Left ventricle myocardium superior (tissue), 1 donor: ENCODE data around the gene NCMAP. TPM values are rescaled to one million over a fixed set of nuclear protein-coding genes. Genes with fewer than 3 reads are reported as not detected.

ENCODE experiments used
- ATAC-seq: fragments of 200-7000 bp; cut with Tn5 transposase; one replicate; pipeline ENCODE4 v1.9.1; 2020; ENCODE audit warnings: mild to moderate bottlenecking, moderate library complexity
- DNase-seq: peaks from one replicate; pipeline ENCODE4 v3.0.0-alpha.2; 2020
- intact Hi-C: fragments of 100-400 bp; cut with micrococcal nuclease; formaldehyde crosslinking; loops from one replicate; pipeline ENCODE4 v1.11.0; 2022
- total RNA-seq: library from RNA; stranded (reverse); fragmentation: NEBNext Ultra II Directional; extraction: Animal tissue kit (Norgen Biotek cat#: 25700); gene quantifications from one replicate; pipeline ENCODE4 v1.2.1, GENCODE V29; 2021
- donor health status: DM: no; HTN: yes; CAD: no; lungs with severe emphysema.

Gene NCMAP
- total RNA-seq, 1 donor from 2014 or later, result 0.27 TPM

DNA sequence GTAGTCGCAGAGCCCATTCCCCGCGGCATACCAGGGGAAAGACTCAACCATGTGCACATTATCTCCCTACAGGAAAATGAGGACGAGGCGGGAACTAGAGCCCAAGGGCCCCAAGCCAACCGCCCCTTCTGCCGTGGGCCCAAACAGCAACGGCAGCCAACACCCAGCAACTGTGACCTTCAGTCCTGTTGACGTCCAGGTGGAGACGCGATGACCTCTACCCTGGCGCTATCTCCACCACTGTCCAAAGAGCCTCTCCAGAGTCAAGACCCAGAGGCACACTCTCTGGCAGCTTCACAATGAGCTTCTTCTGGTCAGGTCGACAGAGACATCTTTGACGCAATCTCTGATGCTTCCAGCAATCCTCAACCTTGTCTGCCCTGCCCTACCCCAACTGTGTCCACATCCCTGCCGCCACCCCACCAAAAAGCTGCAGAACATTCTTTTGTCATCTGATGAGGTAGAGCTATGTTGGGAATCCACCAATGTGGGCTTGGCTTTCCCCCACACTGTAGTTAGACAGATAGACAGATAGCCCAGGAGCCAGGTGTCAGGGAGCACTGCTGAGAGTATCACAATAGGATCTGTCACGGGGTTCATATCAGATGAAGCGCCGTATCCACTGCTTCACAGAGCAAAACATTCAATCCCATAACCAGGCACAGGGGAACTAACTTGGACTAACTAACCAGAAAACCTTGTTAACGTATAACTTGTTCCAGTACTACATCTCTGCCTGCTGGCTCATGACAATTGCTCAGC is 49.8 kb downstream of the NCMAP start:
- ATAC-seq, result no peak
- intact Hi-C loops, result no loop called here

DNA sequence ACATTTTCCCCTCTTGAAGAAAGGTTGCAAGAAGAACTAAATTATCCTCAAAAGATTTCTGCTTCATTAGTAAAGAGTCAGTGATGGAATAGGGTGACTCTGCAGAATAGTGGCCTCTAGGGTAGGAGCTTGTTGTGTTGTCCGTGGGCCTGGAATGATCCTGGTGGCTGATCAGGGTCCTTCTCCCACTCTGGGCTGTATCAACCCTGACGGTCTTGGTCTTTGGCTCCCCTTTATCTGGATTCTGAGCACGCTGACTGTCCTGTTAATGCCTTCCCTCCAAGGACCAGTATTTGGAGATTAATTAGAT is 50.4 kb downstream of the NCMAP start:
- no peak for DNase-seq

More for the DNA sequence above, 49.8 kb downstream of the NCMAP start:
- DNase-seq, result no peak

DNA sequence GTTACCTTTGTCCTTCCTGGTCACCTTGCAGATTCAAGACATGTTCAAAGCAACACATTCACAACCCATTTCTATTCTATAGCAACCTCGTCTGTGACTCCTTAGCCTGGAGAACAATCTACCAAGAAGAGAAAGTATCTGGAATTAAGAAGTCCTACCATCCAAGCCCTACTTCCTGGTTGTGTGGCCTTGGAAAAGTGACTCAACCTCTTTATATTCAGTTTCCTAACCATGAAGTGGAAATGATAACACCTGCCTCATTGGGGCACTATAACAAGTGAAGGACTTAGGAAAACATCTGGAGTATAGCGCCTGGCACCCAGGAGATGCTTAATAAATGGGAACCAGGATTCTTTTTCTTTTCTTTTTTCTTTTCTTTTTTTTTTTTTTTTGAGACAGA is 50.7 kb downstream of the NCMAP start:
- intact Hi-C loops, result no loop called here
- no peak for ATAC-seq
- no peak for DNase-seq

More for the DNA sequence above, 50.4 kb downstream of the NCMAP start:
- ATAC-seq, result no peak
- intact Hi-C loops, result no loop called here

DNA sequence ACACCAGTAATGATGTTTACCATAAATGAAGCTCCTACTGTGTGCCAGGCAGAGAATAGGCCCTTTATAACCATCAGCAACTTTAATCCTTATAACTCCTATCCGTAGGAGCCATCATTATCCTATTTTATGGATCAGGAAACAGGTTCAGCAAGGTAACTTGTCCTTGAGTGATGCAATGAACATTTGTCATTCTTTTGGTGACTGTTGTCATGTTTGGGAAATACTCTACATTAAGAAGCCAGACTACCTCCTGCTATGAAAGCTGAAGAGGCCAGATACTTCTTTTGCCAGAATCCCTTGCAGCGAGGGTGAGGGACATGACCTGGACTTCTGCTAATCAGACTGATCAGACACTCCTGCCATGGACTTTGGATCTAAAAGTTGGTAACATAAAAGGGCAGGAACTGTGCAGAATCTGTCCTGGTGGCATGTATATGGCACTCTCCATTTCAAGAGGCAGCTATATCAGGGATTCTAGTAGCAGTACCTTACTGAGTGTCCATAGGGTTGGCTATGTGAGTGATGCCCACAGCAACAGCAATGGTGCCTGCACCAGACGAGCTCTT is 54.1 kb downstream of the NCMAP start:
- intact Hi-C loops, result no loop called here
- DNase-seq (no peak), ATAC-seq (no peak)

DNA sequence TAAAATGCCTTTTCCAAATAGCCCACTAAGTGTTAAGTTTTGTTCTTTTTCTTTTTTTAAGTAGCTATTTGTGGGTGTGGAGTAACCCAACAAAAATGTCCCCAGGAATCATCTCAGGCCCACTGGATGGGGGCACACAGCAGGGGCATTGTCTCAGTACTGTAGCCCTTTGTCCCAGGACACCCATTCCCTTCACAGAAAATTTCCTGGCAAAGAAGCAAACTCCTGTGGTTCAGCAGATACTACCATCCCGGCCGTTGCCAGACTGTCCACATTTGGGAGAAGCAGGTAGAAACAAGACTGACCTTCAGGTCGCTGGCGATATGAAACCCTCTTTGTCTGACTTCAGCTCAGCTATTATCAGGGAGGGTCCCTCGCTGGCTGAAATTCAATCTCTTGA is 63.5 kb downstream of the NCMAP start:
- ATAC-seq, result no peak
- no peak for DNase-seq
- intact Hi-C loops, result no loop called here

DNA sequence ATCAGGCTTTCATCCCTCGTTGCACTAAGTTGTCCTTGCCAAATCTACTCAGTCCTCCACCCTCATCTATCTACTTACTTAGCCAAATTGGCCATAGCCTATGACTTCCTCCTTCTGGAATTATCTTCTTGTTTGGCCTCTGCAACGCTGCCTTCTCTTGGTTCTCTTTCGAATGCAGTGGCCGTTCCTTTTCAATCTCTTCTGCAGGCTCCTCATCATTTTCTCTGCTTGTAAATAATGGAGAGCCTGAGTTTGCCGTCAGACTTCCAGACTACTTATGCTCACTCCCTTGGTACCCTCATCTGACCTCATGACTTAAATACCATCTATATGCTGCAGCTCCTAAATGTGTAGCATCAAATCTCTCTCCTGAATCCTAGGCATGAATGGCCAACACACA is 64.8 kb downstream of the NCMAP start:
- no peak for ATAC-seq
- intact Hi-C loops, result no loop called here
- no peak for DNase-seq

DNA sequence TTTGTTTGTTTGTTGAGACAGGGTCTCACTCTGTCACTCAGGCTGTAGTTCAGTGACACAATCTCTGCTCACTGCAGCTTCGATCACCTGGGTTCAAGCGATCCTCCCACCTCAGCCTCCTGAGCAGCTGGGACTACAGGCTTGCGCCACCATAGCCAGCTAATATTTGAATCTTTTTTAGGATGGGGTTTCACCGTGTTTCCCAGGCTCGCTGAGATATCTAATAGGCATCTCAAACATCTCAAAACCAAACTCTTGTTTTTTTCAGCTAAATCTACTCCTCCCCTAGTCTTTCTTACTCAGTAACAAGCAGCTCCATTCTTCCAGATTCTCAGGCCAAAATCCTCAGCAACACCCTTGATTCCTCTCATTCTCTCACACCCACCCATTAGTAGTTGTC is 65.2 kb downstream of the NCMAP start:
- no peak for ATAC-seq
- intact Hi-C loops, result no loop called here
- no peak for DNase-seq

DNA sequence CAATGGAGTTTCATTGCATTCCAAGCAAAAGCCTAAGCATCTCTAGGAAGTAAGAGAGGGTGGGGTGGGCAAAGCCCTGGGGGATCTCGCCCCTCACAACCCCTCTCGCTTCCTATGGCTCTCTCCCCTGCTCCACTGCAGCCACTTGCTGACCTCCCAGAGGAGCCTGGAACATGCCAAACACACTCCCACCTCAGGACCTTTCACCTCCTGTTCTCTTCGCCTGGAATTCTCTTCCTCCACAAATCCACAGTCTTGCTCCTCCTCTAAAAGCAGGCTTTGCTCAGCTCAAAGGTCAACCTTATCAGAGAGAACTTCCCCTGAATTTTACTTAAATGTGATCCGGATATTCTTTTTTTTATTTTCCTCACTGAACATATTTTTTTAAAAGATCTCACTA is 66.3 kb downstream of the NCMAP start:
- DNase-seq (no peak), ATAC-seq (no peak)
- intact Hi-C loops, result no loop called here

DNA sequence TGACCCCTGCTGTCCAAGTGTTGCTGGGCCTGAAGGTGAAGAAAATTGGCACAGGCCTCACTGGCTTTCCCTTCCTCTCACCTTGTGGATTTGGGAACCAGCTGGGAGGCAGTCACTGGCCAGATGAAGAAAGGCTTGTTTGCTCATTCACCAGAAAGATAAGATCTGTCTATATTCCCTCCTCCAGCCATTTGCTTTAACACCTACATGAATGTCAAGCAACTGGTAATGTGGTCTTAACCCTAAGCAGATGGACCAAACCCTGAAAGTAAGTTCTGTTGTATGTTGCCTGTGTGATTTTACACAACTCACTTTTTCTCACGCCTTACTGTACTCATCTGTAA is 76.9 kb downstream of the NCMAP start:
- ATAC-seq (no peak), DNase-seq (no peak)
- intact Hi-C loops, result no loop called here

DNA sequence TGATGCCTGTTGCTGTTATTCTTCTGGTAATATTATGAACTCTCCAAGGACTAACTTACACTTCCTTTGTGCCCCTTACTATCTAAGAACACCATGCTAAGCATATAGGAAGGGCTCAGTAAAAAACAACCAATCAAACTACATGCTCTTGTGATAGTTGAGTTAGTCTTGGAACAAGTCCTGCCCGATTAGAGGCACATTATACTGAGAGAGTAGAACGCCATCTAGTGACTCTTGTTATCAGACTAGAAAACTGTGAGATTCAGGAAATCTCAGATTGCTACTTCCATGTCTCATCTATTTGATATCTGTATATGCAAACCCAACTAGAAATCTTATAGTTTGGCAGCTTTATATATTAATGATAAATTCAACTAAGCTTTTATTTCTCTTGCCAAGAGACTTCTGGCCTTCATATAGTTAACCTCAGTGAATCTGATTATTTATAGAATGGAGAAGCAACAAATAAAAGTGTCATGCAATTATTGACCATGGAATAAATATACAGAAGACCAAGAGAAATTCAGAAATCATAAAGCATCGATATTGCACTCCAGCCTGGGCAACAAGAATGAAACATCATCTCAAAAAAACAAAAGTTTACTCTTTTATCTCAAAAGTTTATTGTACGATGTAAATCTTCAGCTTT is 79.4 kb downstream of the NCMAP start:
- intact Hi-C loops, result loop anchor here (2.0 kb wide), 1 partner anchor 93 kb away; no protein-coding TSS in a partner anchor
- DNase-seq (no peak), ATAC-seq (peak; percentile 77)

DNA sequence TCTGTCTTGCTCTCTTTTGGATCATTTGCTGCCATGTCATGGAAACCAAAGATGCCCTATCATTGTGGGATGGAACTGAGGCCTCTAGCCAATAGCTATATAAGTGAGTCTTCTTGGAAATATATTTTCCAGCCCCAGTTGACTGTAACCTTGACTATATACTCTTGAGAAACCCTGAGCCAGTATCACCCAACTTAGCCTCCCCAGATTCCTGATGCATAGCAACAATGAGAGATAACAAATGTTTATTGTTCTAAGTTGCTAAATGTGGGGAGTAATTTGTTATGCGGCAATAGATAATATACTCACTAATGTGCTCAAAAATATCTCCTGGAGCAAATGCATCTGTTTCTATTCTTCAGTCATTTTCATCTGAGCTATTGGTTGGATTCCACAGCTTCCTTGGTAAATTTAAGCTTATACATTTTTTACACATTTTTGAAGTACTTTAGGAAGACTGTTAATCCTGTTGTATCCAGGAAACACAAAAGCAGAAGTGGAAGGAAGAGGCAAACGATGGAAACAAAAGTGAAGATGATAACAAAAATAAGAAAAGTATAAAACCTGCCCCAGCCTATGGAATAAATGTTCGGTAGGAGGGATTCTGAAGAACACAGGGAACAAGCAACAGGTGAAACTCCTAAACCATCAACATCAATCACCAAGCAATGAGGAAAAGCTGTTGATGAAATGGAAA is 80.9 kb downstream of the NCMAP start:
- no peak for ATAC-seq
- DNase-seq, result no peak
- intact Hi-C loops, result no loop called here

DNA sequence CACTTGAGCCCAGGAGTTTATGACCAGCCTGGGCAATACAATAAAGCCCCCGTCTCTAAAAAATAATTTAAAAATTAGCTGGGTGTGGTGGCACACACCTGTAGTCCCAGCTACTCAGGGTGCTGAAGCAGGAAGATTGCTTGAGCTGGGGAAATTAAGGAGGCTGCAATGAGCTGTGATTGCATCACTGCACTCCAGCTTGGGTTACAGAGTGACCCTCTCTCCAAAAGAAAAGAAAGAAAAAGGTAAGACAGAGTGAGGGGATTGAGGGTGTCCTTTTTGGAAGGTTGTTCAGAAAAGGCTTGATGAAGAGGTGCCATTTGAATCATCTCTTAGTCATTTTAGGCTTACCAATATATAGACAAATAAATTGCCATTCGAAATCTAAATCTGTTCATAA is 83.2 kb downstream of the NCMAP start:
- DNase-seq (no peak), ATAC-seq (no peak)
- intact Hi-C loops, result no loop called here

DNA sequence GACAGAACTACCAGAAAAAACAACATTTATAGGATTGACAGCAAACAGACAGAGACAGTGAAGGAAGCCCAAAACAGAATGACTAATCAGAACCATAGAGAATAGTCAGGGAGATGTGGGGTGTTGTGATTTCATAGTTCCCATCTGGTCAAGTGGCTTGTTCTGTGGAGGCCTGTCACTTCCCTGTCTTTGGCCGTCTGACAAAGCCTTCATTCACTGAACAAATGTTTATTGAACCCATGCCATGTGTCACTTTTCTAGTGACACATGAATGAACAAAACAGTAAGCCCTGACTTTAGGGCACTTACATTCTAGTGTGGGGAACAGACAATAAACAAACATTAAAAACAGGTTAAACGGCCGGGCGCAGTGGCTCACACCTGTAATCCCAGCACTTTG is 84.0 kb downstream of the NCMAP start:
- intact Hi-C loops, result no loop called here
- ATAC-seq, result no peak
- DNase-seq, result no peak

DNA sequence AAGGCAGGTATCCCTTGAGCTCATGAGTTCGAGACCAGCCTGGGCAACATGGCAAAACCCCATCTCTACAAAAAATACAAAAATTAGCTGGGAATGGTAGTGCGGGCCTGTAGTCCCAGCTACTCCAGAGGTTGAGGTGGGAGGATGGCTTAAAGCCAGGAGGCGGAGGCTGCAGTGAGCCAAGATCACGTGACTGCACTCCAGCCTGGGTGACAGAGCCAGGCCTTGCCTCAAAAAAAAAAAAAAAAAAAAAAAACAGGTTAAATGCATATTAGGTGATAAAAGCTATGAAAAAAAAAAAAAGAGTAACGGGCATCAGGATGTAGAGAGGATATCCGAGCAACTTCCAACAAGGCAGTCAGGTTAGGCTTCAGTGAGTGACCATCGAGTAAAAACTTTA is 84.4 kb downstream of the NCMAP start:
- DNase-seq (peak; percentile 51), ATAC-seq (no peak)
- intact Hi-C loops, result no loop called here

DNA sequence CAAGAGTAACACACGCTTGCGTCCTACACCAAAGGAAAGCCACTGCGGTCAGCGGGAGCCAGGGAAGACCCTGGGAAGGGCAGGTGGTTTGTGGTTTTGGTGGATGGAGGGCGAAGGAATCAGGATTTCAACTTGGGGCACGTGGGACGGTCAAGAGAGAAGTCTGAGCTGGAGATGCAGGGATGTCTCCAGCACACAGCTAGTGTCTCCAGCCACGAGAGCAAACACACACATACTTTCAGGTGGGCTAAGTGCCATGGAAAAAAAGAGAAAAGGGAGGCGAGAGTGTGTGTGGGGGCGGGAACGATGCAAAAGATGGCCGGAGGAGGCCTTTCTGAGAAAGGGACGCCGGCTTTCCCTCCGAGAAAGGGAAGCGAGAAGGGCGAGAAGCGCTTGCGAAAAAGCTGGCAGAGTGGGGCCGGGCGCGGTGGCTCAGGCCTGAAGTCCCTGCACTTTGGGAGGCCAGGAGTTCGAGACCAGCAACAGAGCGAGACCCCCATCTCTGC is 85.8 kb downstream of the NCMAP start:
- intact Hi-C loops, result no loop called here
- no peak for ATAC-seq
- DNase-seq, result peak; percentile 49

DNA sequence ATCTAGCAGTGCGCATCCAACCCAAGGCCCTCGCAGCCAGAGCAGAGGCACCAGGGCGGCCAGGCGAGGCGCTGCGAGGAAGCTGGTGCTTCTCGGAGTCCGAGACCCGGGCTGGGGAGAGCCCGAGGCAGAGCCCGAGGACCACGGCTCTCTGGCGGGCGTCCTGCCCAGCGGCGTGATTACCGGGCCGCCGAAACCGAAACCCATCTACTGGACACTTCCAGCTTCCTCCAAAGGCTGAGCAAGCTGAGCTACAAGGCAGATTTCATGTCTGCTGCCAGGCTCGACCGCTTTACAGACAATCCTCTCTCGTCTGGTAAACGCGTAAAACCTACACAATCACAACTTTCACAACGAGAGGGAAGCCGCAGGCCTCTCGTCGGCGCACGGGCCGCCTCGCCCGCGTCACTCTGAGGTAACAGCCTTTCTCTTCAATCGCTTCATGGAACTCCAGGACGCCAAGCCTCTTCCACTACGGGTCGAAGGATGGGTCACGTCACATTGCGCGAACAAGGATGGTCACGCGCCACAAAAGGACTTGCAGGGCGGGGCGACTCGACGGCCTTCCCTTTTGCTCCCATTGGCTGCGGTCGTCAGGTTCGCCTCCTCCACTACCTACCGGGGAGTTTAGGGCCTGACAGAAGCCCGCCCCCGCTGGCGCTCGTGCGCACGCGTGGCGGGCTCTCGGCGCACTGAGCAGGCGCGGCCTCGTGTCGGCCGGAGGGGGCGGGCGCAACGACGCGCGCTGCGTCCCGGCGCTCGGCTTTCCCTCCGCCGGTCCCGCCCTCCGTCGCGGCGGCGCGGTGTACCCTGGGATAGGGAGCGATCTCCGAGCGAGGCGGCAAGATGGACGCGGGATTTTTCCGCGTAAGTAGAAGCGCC is 86.8 kb downstream of the NCMAP start, which contains the start of gene SRRM1:
Gene SRRM1 (plus strand): TSS at position 822 of the 882 bp plus-strand sequence. CDS start 25 bp downstream, at position 847.
- peak; percentile 99 for DNase-seq
- intact Hi-C loops, result no loop called here
- peak; percentile 96 for ATAC-seq

DNA sequence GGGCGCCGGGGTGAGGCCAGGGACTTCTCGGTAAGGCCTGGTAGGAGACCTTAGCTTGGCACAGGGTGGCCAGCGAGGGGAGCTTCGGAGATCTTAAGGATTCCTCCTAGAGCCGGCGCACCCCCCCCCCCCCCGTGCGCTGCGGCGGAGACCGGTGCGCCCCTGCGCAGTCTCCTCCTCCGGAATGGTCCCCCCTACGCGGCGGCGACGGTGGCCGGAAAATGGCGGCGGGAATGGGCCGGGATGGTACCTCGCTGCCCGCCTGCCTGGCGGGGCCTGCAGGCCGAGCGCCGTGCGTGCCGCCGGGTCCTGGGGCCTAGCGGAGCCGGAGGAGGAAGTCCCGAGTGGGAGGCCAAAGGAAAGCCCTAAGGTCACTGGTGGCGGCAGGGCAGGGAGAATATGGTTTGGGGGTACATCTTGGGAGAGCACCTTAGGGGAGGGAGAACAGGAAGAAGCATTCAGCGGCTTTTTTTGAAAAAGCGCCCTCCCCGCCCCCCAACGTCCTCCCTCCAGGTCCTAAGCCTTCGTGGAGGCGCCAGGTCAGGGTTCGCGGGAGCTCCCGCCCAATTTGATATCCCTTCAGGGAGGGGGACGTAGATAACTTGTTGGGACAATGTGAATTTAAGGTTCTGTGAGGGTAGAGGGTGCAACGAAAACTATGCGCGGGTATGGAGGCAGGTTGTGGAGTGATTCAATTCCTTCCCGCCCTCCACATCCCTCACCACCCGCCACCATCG is 87.6 kb downstream of the NCMAP start:
- peak; percentile 34 for ATAC-seq
- intact Hi-C loops, result no loop called here

DNA sequence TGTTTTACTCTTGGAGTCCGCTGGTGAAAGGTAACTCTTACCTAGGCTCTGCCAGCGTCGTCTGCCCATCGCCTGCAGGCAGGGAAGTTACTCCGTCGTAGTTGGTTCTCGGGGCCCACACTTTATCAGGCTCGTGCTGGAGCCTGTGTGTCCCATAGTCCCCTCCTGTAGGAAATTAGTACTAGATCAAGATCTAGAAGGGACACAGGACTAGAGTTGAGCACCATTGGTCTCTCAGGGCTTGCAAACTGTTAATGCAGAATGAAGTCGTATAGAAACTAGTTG is 88.2 kb downstream of the NCMAP start:
- intact Hi-C loops, result no loop called here
- no peak for ATAC-seq
- no peak for DNase-seq

More for the DNA sequence above, 87.6 kb downstream of the NCMAP start:
- no peak for DNase-seq

DNA sequence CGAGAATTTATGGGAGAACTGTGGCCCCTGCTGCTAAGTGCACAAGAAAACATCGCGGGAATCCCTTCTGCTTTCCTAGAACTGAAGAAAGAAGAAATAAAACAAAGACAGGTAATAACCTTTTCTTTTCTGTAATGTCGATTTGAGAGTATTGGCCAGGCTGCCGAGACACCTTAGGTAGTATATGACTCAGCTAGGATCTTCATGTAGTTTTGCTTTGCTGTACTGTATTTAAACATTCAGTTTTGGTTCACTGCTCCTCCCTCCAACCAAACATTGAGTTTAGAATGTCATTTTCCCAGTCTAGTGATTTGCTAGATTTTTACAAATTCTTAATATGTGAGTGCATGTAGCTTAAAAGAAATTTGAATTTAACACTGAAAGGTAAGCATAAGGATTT is 93.0 kb downstream of the NCMAP start:
- ATAC-seq, result no peak
- no peak for DNase-seq
- intact Hi-C loops, result no loop called here
